ENCODE results near the gene MOV10L1.

The MOV10L1 gene

DNA sequence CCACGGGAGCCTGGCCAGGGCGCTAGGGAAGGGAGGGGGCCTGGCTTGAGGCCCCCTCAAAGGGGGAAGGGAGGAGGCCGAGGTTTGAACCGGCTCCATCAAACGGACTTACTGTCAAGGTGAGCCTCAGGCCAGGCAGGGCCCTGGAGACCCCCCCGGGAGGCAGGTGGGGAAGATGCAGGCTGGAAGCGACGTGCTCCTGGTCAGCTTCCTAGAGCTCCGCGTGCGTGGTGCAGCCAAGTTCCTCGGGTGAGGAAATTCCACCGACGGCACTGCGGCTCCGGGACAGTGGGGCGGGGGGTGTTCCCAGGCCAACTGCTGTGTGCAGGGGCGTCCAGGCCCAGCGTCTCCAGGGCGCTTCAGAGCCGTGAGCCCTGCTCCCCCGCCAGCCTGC is 88.7 kb downstream of the MOV10L1 start:
- Mint-ChIP-seq H3K27ac (ENCODE audit: low read depth) (no peak overlapping the region), H3K27me3 (peaks cover 17% of the 10 kb centered on the region), H3K9me3 (no peaks in the 10 kb centered on the region), H3K4me3 (no peak overlapping the region), H3K4me1 (peaks cover 10% of the 10 kb centered on the region), H3K36me3 (ENCODE audit: insufficient read depth) (peaks cover 1% of the 10 kb centered on the region)
- no peak for DNase-seq (ENCODE audit: low spot score in 2 of 2)
- no peak for ATAC-seq (replicated peaks; ENCODE audit: extremely low read depth, poor library complexity, severe bottlenecking)

DNA sequence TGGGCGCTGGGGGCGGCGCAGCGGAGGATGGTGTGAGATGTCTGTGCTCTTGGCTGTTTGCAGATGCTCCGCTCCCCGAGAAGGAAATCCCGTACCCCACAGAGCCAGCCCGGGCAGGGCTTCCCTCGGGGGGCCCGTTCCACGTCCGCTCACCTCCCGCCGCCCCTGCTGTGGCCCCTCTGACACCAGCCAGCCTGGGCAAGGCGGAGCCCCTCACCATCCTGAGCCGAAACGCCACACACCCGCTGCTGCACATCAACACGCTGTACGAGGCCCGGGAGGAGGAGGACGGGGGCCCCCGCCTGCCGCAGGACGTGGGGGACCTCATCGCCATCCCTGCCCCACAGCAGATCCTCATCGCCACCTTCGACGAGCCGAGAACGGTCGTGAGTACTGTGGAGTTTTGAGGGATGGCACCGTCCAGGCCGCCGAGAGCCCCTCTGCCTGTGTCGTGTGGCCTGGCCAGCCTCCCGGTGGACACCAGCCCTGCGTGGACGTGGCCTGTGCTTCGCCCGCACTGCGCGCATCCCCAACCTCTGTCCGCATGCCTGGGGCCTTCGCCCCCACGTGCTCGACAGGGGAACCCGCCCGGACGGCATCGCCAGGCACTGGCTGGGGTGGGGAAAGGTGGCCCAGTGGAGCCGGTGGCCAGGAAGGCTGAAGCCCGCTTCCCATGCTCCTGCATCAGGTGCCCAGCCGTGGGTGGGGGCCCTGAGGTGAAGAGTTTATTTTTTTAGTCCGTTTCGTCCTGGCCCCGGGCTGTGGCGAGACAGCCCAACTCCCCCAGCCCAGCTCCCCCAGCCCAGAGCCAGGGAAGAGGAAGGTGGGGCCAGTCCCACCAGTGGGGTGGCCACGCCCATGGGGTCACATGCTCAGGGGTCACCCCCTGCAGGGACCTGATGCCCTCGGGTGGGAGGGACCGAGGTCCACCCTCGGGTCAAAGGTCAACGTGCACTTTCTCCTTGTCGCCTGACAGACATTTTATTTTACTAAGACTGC is 89.4 kb downstream of the MOV10L1 start:
- Mint-ChIP-seq H3K4me1 (peaks cover 10% of the 10 kb centered on the region), H3K9me3 (no peaks in the 10 kb centered on the region), H3K4me3 (no peak overlapping the region), H3K27ac (ENCODE audit: low read depth) (peak overlapping the region; percentile 13), H3K36me3 (ENCODE audit: insufficient read depth) (peaks cover 1% of the 10 kb centered on the region), H3K27me3 (peaks cover 10% of the 10 kb centered on the region)
- DNase-seq (ENCODE audit: low spot score in 2 of 2) = no peak
- no peak for ATAC-seq (replicated peaks; ENCODE audit: extremely low read depth, poor library complexity, severe bottlenecking)

DNA sequence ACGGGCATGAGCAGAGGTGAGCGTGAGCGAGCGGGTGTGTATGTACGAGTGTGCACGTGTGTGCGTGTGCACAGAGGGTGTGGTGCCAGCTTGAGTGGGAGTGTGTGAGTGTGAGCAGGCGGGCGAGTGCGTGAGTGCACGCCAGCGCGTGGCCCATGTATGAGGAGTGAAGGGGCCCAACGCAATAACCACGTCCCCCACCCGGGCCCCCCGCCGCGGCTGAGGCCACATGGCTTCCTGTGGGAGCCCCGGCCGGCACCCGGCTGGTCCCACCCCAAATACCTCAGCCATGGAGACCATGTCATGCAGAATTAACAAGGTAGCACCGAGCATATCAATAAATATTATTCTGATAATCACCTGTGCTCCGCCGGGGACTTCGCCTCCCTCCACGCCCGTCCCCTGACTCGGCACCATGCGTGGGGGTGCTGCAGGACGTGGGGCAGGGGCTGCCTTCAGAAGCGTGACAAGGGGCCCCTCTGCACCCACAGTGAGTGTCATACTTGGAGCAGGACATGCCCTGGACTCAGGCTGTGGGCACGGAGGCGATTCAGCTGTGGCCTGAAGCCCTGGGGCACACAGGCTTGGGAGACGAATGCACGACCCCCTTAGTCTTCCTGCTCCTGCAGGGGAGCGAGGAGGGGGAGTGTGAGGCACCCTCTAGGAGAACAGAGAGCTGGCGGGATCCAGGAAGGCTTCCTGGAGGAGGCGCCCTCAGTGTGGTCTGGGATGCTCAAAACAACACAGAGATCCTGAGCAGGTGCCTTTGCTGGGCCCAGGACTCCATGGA is 90.3 kb downstream of the MOV10L1 start:
- no peak overlapping the region for H3K4me3 Mint-ChIP-seq
- peaks cover 15% of the 10 kb centered on the region for H3K4me1 Mint-ChIP-seq

DNA sequence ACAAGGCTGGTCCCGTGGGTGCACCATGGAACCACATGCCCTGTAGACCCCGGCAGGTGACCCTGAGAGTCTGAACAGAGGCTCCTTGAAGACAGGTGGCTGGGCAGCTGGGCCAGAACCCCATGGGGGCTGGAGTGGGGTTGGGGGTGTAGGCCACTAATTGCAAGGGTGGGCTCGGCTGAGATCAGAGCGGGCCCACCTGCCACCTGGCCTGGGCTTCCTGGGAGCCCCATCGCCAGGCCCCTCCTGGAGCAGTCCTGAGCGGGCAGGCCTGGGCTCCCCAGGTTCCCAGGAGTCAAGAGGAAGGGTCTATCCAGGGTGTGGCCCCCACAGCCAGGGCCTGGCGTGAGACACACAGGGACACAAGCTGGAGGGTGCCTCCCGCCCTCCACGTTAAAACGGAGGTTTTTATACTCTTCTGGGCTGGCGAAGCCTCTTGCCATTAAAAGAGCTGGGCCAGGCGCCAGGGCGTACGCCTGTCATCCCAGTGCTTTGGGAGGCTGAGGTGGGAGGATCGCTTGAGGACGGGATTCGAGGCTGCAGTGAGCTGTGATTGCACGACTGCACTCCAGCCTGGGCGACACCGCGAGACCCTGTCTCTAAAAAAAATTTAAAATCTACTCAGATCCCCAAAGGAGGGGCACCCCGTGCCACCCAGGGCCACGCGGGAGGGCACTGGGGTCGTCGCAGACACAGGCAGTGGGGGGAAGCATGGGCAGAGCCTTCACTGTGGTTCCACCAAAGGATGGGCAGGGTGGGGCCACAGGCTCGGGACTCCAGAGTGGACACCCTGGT is 91.1 kb downstream of the MOV10L1 start:
- H3K27me3 Mint-ChIP-seq = peaks cover 9% of the 10 kb centered on the region

More for the DNA sequence above, 90.3 kb downstream of the MOV10L1 start:
- Mint-ChIP-seq H3K27me3 (peaks cover 9% of the 10 kb centered on the region), H3K9me3 (no peaks in the 10 kb centered on the region), H3K27ac (ENCODE audit: low read depth) (peak overlapping the region; percentile 13), H3K36me3 (ENCODE audit: insufficient read depth) (peaks cover 3% of the 10 kb centered on the region)
- DNase-seq (ENCODE audit: low spot score in 2 of 2) = no peak
- ATAC-seq (replicated peaks; ENCODE audit: extremely low read depth, poor library complexity, severe bottlenecking) = no peak

DNA sequence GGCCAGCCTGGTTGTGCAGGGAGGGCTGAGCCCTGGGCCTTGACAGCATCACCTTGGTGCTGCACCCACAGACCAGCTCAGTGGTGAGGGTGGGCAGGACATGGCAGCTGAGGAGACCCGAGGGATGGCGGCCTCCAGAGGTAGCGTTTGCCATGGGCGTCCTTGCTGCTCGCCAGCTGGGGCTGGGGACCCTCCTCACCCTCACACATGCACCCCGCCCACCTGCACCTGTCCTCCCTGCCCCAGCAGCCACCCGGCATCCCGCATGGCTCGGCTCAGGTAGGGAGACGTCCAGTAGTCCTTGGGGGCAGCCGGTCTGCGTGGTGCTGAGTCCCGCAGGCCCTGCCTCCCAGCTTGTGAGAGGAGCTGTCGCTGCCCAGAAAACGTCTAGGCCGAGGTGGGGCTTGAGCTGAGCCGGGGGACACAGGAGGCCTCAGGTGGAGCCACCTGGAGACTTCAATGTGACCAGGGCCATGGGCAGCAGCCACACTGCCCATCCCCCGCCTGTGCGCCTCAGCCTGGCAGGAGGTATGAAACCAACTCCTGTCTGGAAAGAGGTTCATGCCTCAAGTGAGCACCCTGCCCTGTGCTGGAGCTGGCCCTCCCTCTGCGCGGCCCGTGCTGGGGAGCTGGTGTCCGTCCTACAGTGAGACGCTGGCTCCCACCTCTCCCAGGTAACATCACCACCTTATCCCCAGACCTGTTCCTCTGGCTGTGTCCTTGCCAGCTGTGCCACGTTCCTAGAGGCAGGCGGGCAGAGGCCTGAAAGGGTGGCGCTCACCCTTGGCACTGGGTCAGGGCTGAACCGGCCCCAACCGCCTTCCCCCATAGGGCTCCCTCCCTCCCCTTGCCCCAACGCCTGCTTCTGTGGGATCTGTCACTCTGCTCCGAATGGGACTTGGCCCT is 92.6 kb downstream of the MOV10L1 start:
- Mint-ChIP-seq H3K4me1 (peaks cover 24% of the 10 kb centered on the region), H3K36me3 (ENCODE audit: insufficient read depth) (peaks cover 9% of the 10 kb centered on the region), H3K9me3 (no peaks in the 10 kb centered on the region), H3K4me3 (no peak overlapping the region), H3K27me3 (peaks cover 9% of the 10 kb centered on the region), H3K27ac (ENCODE audit: low read depth) (no peak overlapping the region)
- ATAC-seq (replicated peaks; ENCODE audit: extremely low read depth, poor library complexity, severe bottlenecking) (no peak), DNase-seq (ENCODE audit: low spot score in 2 of 2) (no peak)

More for the DNA sequence above, 91.1 kb downstream of the MOV10L1 start:
- peaks cover 15% of the 10 kb centered on the region for H3K4me1 Mint-ChIP-seq
- no peak overlapping the region for H3K27ac Mint-ChIP-seq (ENCODE audit: low read depth)
- H3K9me3 Mint-ChIP-seq = no peaks in the 10 kb centered on the region
- no peak overlapping the region for H3K4me3 Mint-ChIP-seq
- H3K36me3 Mint-ChIP-seq (ENCODE audit: insufficient read depth) = peaks cover 5% of the 10 kb centered on the region
- DNase-seq (ENCODE audit: low spot score in 2 of 2) (no peak), ATAC-seq (replicated peaks; ENCODE audit: extremely low read depth, poor library complexity, severe bottlenecking) (no peak)

DNA sequence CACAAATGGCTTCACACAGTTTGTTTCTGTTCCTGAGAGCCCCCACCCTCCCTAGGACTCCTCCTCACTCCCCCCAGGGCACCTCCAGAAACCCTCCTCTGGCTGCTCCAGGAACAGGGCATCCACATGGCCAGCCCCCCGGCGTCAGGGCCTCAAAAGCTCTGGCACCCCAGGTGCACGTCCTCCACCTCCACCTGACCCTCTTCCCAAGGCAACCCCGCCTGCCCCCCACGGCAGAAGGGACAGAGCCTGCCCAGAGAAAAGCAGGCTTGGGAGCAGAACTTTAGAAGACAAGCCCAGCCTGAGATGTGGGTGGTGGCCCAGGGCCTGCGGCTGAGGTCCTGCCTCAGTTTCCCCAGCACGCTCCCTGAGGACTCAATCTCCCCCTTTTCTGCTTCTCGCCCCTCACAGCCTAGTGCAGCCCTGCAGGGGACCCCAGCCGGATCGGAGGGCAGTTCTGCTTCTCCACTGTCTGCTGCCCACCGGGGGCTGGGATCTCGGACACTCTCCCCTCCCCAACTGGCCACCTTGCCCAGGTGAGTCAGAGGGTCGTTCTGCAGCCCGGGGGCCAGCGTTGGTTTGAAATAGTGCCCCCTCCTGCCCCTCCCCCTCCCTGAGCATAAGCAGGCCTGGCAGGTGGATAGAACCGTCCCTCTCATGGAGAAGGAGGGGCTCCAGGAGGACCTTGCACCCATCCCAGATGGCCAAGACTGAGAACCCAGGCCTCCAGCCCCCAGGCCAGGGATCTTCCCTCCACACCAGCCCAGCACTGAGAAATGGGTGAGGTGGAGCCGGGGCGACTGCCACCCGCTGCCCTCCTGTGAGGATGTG is 93.5 kb downstream of the MOV10L1 start:
- Mint-ChIP-seq H3K4me3 (peak overlapping the region; percentile 54), H3K4me1 (peaks cover 29% of the 10 kb centered on the region), H3K27me3 (peaks cover 9% of the 10 kb centered on the region), H3K9me3 (no peaks in the 10 kb centered on the region), H3K27ac (ENCODE audit: low read depth) (peak overlapping the region; percentile 54), H3K36me3 (ENCODE audit: insufficient read depth) (peaks cover 10% of the 10 kb centered on the region)
- DNase-seq (ENCODE audit: low spot score in 2 of 2) (no peak), ATAC-seq (replicated peaks; ENCODE audit: extremely low read depth, poor library complexity, severe bottlenecking) (no peak)

DNA sequence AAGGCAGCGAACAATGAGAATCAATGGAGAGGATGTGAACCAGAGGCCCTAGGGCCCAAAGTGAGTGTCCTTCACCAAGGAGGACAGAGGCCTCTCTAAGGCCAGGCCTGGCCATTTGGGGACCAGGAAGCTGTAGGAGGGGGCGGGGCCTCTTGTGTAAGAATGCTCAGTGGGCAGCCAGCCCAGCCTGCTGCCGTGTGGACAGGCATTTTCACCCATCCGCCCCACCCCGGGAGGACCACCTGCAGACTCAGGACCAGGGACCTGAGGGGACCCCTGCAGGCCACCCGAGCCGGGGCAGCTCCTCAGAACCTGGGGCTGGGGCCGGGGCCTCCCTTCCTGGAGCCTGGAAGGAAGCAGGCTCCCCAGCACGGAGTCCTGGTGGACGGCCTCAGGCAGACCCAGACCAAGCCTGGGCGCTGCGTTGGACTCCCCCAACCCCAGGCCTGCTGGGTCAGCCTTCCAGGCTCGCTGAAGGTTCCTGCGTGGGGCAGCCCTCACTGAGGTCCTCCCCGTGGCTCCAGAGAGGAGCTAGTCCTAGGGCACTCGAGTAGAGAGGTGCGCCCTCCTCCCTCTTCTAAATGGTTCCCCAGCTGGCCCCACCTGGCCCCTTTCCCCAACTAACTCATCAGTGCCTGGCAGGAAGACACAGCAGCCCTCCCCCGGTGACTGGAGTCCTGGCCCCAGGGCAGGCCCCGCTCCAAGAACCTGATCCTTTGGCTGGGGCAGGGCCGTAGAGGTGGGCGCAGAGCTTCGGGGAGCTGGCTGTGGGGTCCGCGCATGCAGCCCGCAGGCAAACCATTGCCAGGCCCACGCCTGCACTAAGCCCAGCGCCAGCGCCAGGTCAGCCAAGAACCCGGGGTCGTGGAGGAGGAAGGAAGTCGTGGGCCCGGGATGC is 94.4 kb downstream of the MOV10L1 start:
- Mint-ChIP-seq H3K9me3 (no peaks in the 10 kb centered on the region), H3K4me1 (peaks cover 31% of the 10 kb centered on the region), H3K36me3 (ENCODE audit: insufficient read depth) (peaks cover 10% of the 10 kb centered on the region), H3K27me3 (peaks cover 9% of the 10 kb centered on the region), H3K27ac (ENCODE audit: low read depth) (peak overlapping the region; percentile 54), H3K4me3 (peak overlapping the region; percentile 55)
- no peak for DNase-seq (ENCODE audit: low spot score in 2 of 2)
- no peak for ATAC-seq (replicated peaks; ENCODE audit: extremely low read depth, poor library complexity, severe bottlenecking)

DNA sequence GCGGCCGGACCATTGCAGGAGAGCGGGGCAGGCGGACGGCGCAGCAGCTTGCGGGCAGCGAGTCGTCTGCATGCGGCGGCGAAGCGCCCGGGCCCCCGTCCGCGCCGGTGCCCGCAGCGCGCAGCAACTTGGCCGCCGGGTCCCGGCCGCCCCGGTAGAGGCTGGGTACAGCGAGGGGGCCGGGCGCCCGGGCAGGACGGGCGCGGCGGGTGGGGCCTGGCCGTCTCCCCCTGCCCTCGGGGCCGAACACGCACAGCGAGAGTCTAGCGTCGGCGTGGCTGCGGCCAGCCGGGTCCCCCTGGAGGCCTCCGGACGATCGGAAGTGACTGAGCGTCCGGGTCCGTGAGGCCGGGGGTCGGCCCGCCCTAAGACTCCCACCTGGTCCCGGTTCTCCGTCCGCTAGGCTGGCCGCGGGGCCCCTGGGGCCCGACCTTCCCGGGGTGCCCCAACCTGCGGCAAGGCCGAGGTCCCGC is 95.1 kb downstream of the MOV10L1 start:
- H3K4me1 Mint-ChIP-seq = peaks cover 32% of the 10 kb centered on the region
- DNase-seq (ENCODE audit: low spot score in 2 of 2) = no peak
- no peak for ATAC-seq (replicated peaks; ENCODE audit: extremely low read depth, poor library complexity, severe bottlenecking)
- H3K9me3 Mint-ChIP-seq = no peaks in the 10 kb centered on the region
- H3K27ac Mint-ChIP-seq (ENCODE audit: low read depth) = peak overlapping the region; percentile 71
- peaks cover 12% of the 10 kb centered on the region for H3K36me3 Mint-ChIP-seq (ENCODE audit: insufficient read depth)
- peak overlapping the region; percentile 93 for H3K4me3 Mint-ChIP-seq
- peaks cover 3% of the 10 kb centered on the region for H3K27me3 Mint-ChIP-seq

DNA sequence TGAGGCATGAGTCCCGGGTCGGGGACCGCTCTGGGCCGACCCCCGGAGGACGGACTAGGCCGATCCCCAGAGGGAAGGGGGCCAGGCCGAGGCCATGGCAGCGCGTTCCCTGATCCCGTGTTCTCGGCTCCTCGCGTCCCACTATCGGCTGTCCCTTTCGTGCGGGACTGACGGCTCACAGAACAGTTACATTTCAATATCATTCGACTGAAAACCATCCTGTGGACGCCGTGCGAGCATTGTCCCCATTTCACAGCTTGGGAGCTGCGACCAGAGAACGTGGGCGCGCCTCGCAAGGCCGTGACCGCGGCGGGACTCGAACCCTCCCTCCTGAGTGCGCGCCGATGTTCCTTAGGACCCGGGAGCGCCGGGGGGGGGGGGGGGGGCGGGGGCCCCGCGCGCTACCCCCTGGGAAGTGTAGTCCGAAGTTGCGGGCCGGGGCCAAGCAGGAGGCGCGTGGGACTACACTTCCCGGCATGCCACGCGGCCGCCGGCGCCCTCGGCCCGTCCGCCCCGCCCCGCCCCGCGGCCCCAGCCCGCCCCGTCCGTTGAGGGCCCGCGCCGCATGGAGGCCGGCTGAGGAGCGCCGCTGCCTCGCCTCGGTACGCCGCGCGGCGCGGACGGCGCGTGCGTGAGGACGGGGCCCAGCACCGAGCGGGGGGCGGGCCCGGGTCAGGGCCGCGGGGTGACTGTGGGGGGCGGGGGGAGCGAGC is 95.7 kb downstream of the MOV10L1 start, which contains the start of gene TRABD:
TSS of gene TRABD (plus strand) at position 539 of the 713 bp plus-strand sequence. CDS start 7,148 bp downstream, outside the sequence.
- H3K4me1 Mint-ChIP-seq = peaks cover 29% of the 10 kb centered on the region

More for the DNA sequence above, 95.7 kb downstream of the MOV10L1 start, which contains the start of gene TRABD:
- peak; percentile 67 to 77 for DNase-seq (ENCODE audit: low spot score in 2 of 2)
- no peaks in the 10 kb centered on the region for H3K9me3 Mint-ChIP-seq
- no peaks in the 10 kb centered on the region for H3K27me3 Mint-ChIP-seq
- H3K27ac Mint-ChIP-seq (ENCODE audit: low read depth) = peak within 1 kb of the TSS; percentile 96
- H3K4me3 Mint-ChIP-seq = peak within 1 kb of the TSS; percentile 93
- peaks cover 16% of the 10 kb centered on the region for H3K36me3 Mint-ChIP-seq (ENCODE audit: insufficient read depth)
- ATAC-seq (replicated peaks; ENCODE audit: extremely low read depth, poor library complexity, severe bottlenecking) = peak; percentile 74

Data from central memory CD8-positive, alpha-beta T cell (primary cell).